Esophagus squamous epithelium (tissue), 4 donors: Measurements from ENCODE around the gene RARRES2.
"Not testable (repeated sequence)": the region's sequence is repeated elsewhere in the genome, so short reads cannot be mapped to it uniquely, and the experiment has no call there.

Source experiments
- POLR2A ChIP-seq, 4 donors: fragments of 450-650 bp; IDR thresholded peaks; one replicate each; pipeline ENCODE4 v1.6.1; 2017; ENCODE audit warnings: antibody characterized with exemption in 4 of 4, mild to moderate bottlenecking in 4 of 4, moderate library complexity in 3 of 4
- TF ChIP-seq, protein P1 (sequence below), 6 experiments: fragments of 450-650 bp in 4 of 6; fragments of 200-600 bp in 2 of 6; sonication (generic) in 2 of 6; IDR thresholded peaks; one replicate each; pipeline ENCODE4 v1.5.1; 2016 to 2019; ENCODE audit warnings: antibody characterized with exemption in 6 of 6, mild to moderate bottlenecking in 4 of 6, moderate library complexity in 4 of 6

DNA sequence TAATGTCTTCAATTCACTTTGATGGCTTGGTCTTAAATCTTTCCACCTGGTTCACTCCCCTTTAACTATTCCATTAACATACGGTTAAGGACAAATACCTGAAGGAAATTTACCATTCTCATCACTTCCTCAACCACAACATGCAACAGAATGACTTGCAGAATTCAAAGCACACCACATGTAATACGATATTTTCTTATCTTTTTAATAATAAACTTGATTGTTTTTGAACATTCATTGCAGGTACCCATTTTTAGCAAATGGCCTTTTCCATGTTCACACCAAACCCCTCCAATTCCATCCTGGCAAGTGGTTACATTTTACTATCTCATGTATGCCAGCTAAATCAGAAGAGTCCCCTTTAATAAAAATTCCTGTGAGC lies 35.5 kb downstream of the RARRES2 start:
- not testable (repeated sequence) for TF ChIP-seq POLR2A (IDR thresholded peaks at IDR 0.05)
- TF ChIP-seq, protein P1, sequence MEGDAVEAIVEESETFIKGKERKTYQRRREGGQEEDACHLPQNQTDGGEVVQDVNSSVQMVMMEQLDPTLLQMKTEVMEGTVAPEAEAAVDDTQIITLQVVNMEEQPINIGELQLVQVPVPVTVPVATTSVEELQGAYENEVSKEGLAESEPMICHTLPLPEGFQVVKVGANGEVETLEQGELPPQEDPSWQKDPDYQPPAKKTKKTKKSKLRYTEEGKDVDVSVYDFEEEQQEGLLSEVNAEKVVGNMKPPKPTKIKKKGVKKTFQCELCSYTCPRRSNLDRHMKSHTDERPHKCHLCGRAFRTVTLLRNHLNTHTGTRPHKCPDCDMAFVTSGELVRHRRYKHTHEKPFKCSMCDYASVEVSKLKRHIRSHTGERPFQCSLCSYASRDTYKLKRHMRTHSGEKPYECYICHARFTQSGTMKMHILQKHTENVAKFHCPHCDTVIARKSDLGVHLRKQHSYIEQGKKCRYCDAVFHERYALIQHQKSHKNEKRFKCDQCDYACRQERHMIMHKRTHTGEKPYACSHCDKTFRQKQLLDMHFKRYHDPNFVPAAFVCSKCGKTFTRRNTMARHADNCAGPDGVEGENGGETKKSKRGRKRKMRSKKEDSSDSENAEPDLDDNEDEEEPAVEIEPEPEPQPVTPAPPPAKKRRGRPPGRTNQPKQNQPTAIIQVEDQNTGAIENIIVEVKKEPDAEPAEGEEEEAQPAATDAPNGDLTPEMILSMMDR (IDR thresholded peaks at IDR 0.05), result not testable (repeated sequence)
